ENCODE results near the gene LRRC74B. TPM values are rescaled to one million over a fixed set of nuclear protein-coding genes. Genes with fewer than 3 reads are reported as not detected.

Gene LRRC74B
- total and polyA plus RNA-seq, 2 donors (not counting 1 experiment from before 2014, with no cell fraction given) = not detected

- no peak overlapping the region for H3K27ac ChIP-seq (ENCODE audit: insufficient read depth, low read length)
- no peak for DNase-seq (ENCODE audit: low read depth in 2 of 2)
- no peak for TF ChIP-seq CTCF (conservative IDR thresholded peaks at IDR 0.05 in 1 of 2, IDR thresholded peaks at IDR 0.05 in 1 of 2; ENCODE audit: low read depth in 1 of 2, low read length in 2 of 2)
- no peak for TF ChIP-seq EZH2 (IDR thresholded peaks at IDR 0.05; ENCODE audit: low read length, missing control alignments)
- no peak overlapping the region for H2AFZ ChIP-seq (ENCODE audit: low read length)
- H4K20me1 ChIP-seq (ENCODE audit: control insufficient read depth, extremely low read depth, insufficient read depth, low read length) = no peaks in the 10 kb centered on the region
- H3K27me3 ChIP-seq (ENCODE audit: control insufficient read depth, insufficient read depth, low read length) = no peaks in the 10 kb centered on the region
- no peak overlapping the region for H3K9ac ChIP-seq (ENCODE audit: insufficient read depth, low read length)
- peaks cover 27% of the 10 kb centered on the region for H3K79me2 ChIP-seq (ENCODE audit: control insufficient read depth, insufficient read depth, low read length)
- peak overlapping the region in 1 of 4 experiments; percentile 87 for H3K4me3 ChIP-seq (replicated peaks in 1 of 4; ENCODE audit: control extremely low read depth in 1 of 4, insufficient read depth in 1 of 4, low read depth in 3 of 4, low read length in 4 of 4)
- peaks cover 14% of the 10 kb centered on the region for H3K36me3 ChIP-seq (ENCODE audit: control insufficient read depth, insufficient read depth, low read length)
- peaks cover 9% of the 10 kb centered on the region for H3K4me1 ChIP-seq (ENCODE audit: control insufficient read depth, extremely low read depth, insufficient read depth, low read length)
- H3K4me2 ChIP-seq (ENCODE audit: extremely low read depth, insufficient read depth, low read length) = no peak overlapping the region
- no peaks in the 10 kb centered on the region for H3K9me3 ChIP-seq (ENCODE audit: control insufficient read depth, insufficient read depth, low read depth, low read length)
These were observed 46.2 kb upstream of the LRRC74B start for GRCh38 chr22:20999350-21000206.

- Histone ChIP-seq H3K27ac (ENCODE audit: insufficient read depth, low read length) (peak overlapping the region; percentile 99), H3K9ac (ENCODE audit: insufficient read depth, low read length) (peak overlapping the region; percentile 100), H3K4me1 (ENCODE audit: control insufficient read depth, extremely low read depth, insufficient read depth, low read length) (peaks cover 9% of the 10 kb centered on the region), H3K27me3 (ENCODE audit: control insufficient read depth, insufficient read depth, low read length) (no peaks in the 10 kb centered on the region), H3K4me3 (replicated peaks in 1 of 4; ENCODE audit: control extremely low read depth in 1 of 4, insufficient read depth in 1 of 4, low read depth in 3 of 4, low read length in 4 of 4) (peak overlapping the region; percentile 67 to 93 (median 83)), H3K9me3 (ENCODE audit: control insufficient read depth, insufficient read depth, low read depth, low read length) (no peaks in the 10 kb centered on the region), H2AFZ (ENCODE audit: low read length) (no peak overlapping the region), H3K4me2 (ENCODE audit: extremely low read depth, insufficient read depth, low read length) (peak overlapping the region; percentile 91), H4K20me1 (ENCODE audit: control insufficient read depth, extremely low read depth, insufficient read depth, low read length) (no peaks in the 10 kb centered on the region), H3K79me2 (ENCODE audit: control insufficient read depth, insufficient read depth, low read length) (peaks cover 27% of the 10 kb centered on the region), H3K36me3 (ENCODE audit: control insufficient read depth, insufficient read depth, low read length) (peaks cover 12% of the 10 kb centered on the region)
- peak in 1 of 2 donors; percentile 9 for DNase-seq (ENCODE audit: low read depth in 2 of 2)
- TF ChIP-seq EZH2 (IDR thresholded peaks at IDR 0.05; ENCODE audit: low read length, missing control alignments) = no peak
- no peak for TF ChIP-seq CTCF (conservative IDR thresholded peaks at IDR 0.05 in 1 of 2, IDR thresholded peaks at IDR 0.05 in 1 of 2; ENCODE audit: low read depth in 1 of 2, low read length in 2 of 2)
These were observed 45.3 kb upstream of the LRRC74B start for GRCh38 chr22:21000207-21000986.

GRCh38 chr22:21000987-21001600 lies 44.7 kb upstream of the LRRC74B start:
- Histone ChIP-seq H3K27ac (ENCODE audit: insufficient read depth, low read length) (peak overlapping the region; percentile 99), H3K4me3 (replicated peaks in 1 of 4; ENCODE audit: control extremely low read depth in 1 of 4, insufficient read depth in 1 of 4, low read depth in 3 of 4, low read length in 4 of 4) (peak overlapping the region; percentile 67 to 93 (median 83)), H3K27me3 (ENCODE audit: control insufficient read depth, insufficient read depth, low read length) (no peaks in the 10 kb centered on the region), H3K4me1 (ENCODE audit: control insufficient read depth, extremely low read depth, insufficient read depth, low read length) (peaks cover 9% of the 10 kb centered on the region), H3K4me2 (ENCODE audit: extremely low read depth, insufficient read depth, low read length) (peak overlapping the region; percentile 91), H2AFZ (ENCODE audit: low read length) (peak overlapping the region; percentile 58), H3K9ac (ENCODE audit: insufficient read depth, low read length) (peak overlapping the region; percentile 100), H4K20me1 (ENCODE audit: control insufficient read depth, extremely low read depth, insufficient read depth, low read length) (no peaks in the 10 kb centered on the region), H3K9me3 (ENCODE audit: control insufficient read depth, insufficient read depth, low read depth, low read length) (no peaks in the 10 kb centered on the region), H3K36me3 (ENCODE audit: control insufficient read depth, insufficient read depth, low read length) (peaks cover 10% of the 10 kb centered on the region), H3K79me2 (ENCODE audit: control insufficient read depth, insufficient read depth, low read length) (peaks cover 27% of the 10 kb centered on the region)
- TF ChIP-seq CTCF (conservative IDR thresholded peaks at IDR 0.05 in 1 of 2, IDR thresholded peaks at IDR 0.05 in 1 of 2; ENCODE audit: low read depth in 1 of 2, low read length in 2 of 2) (no peak), EZH2 (IDR thresholded peaks at IDR 0.05; ENCODE audit: low read length, missing control alignments) (no peak)
- peak in 1 of 2 donors; percentile 7 for DNase-seq (ENCODE audit: low read depth in 2 of 2)

Data from fibroblast of lung (primary cell).